ENCODE measurements around the gene SOAT2.

The SOAT2 gene

GRCh38 chr12:53113136-53113705, 9.9 kb downstream of the SOAT2 start:
- DNase-seq: no peak

- DNase-seq: no peak
These were observed 10.7 kb downstream of the SOAT2 start for GRCh38 chr12:53113951-53114350.

GRCh38 chr12:53115112-53115890, 12.0 kb downstream of the SOAT2 start:
- DNase-seq: no peak

- no peak for DNase-seq
These were observed 12.8 kb downstream of the SOAT2 start for GRCh38 chr12:53115891-53116648.

GRCh38 chr12:53118751-53119300, 15.5 kb downstream of the SOAT2 start:
- DNase-seq: no peak

- DNase-seq: no peak
These were observed 17.6 kb downstream of the SOAT2 start for GRCh38 chr12:53120685-53121525.

- no peak for DNase-seq
These were observed 19.7 kb downstream of the SOAT2 start for GRCh38 chr12:53122961-53123468.

GRCh38 chr12:53123578-53124351, 20.5 kb downstream of the SOAT2 start:
- no peak for DNase-seq

- no peak for DNase-seq
These were observed 21.1 kb downstream of the SOAT2 start for GRCh38 chr12:53124352-53124723.

- DNase-seq: no peak
These were observed 23.9 kb downstream of the SOAT2 start for GRCh38 chr12:53127169-53127568.

GRCh38 chr12:53128780-53129569, 25.7 kb downstream of the SOAT2 start:
- no peak for DNase-seq

- no peak for DNase-seq
These were observed 28.6 kb downstream of the SOAT2 start for GRCh38 chr12:53131844-53132243.

GRCh38 chr12:53133722-53134121, 30.4 kb downstream of the SOAT2 start:
- no peak for DNase-seq

- DNase-seq: no peak
These were observed 40.1 kb downstream of the SOAT2 start for GRCh38 chr12:53143355-53143754.

- DNase-seq: no peak
These were observed 42.3 kb downstream of the SOAT2 start for GRCh38 chr12:53145383-53146260.

- DNase-seq: no peak
These were observed 43.9 kb downstream of the SOAT2 start for GRCh38 chr12:53147181-53147580.

- DNase-seq: no peak
These were observed 44.4 kb downstream of the SOAT2 start for GRCh38 chr12:53147653-53148052.

- no peak for DNase-seq
These were observed 47.8 kb downstream of the SOAT2 start for GRCh38 chr12:53151039-53151438.

- no peak for DNase-seq
These were observed 49.1 kb downstream of the SOAT2 start for GRCh38 chr12:53152390-53152789.

Data from activated CD4-positive, CD25-positive, alpha-beta regulatory T cell treated with anti-CD3 and anti-CD28 coated beads, Interleukin-2, amount 50 U/mL, for 72 hours (primary cell).